IPS-18c (cell line): Measurements from ENCODE around the gene NUP214.
"Not testable (repeated sequence)": the region's sequence is repeated elsewhere in the genome, so short reads cannot be mapped to it uniquely, and the experiment has no call there.

ENCODE experiments used
- H3K4me3 ChIP-seq: 2 replicates; pipeline ENCODE4 v1.7.0; 2013; ENCODE audit warnings: low read depth, mild to moderate bottlenecking, low read length, moderate library complexity; ENCODE audit not compliant: insufficient read depth
- H3K9me3 ChIP-seq: one replicate; pipeline ENCODE4 v1.6.1; 2013; ENCODE audit warnings: mild to moderate bottlenecking, low read length, moderate library complexity; ENCODE audit not compliant: control insufficient read depth, insufficient read depth

Gene NUP214

GRCh38 chr9:131111186-131111853, 14.1 kb upstream of the NUP214 start:
- H3K4me3 ChIP-seq = no peak overlapping the region

GRCh38 chr9:131111854-131112311, 13.5 kb upstream of the NUP214 start:
- no peak overlapping the region for H3K4me3 ChIP-seq
- H3K9me3 ChIP-seq = no peaks in the 10 kb centered on the region

More at GRCh38 chr9:131111186-131111853, 14.1 kb upstream of the NUP214 start:
- no peaks in the 10 kb centered on the region for H3K9me3 ChIP-seq

GRCh38 chr9:131112374-131113154, 12.8 kb upstream of the NUP214 start:
- Histone ChIP-seq H3K4me3 (no peak overlapping the region), H3K9me3 (no peaks in the 10 kb centered on the region)

GRCh38 chr9:131113655-131114054, 11.7 kb upstream of the NUP214 start:
- Histone ChIP-seq H3K4me3 (no peak overlapping the region), H3K9me3 (no peaks in the 10 kb centered on the region)

- H3K4me3 ChIP-seq = no peak overlapping the region
- H3K9me3 ChIP-seq = no peaks in the 10 kb centered on the region
Observed at GRCh38 chr9:131114084-131114535, 11.3 kb upstream of the NUP214 start.

- H3K9me3 ChIP-seq, H3K4me3 ChIP-seq: not testable (repeated sequence)
Observed at GRCh38 chr9:131115360-131115742, 10.0 kb upstream of the NUP214 start.

- H3K9me3 ChIP-seq = no peaks in the 10 kb centered on the region
Observed at GRCh38 chr9:131116281-131117120, 8.9 kb upstream of the NUP214 start.

GRCh38 chr9:131117121-131117761, 8.1 kb upstream of the NUP214 start:
- Histone ChIP-seq H3K9me3 (no peaks in the 10 kb centered on the region), H3K4me3 (no peak overlapping the region)

More at GRCh38 chr9:131116281-131117120, 8.9 kb upstream of the NUP214 start:
- no peak overlapping the region for H3K4me3 ChIP-seq

- H3K9me3 ChIP-seq = no peaks in the 10 kb centered on the region
- H3K4me3 ChIP-seq = no peak overlapping the region
Observed at GRCh38 chr9:131117762-131118145, 7.6 kb upstream of the NUP214 start.

- Histone ChIP-seq H3K9me3 (no peaks in the 10 kb centered on the region), H3K4me3 (no peak overlapping the region)
Observed at GRCh38 chr9:131119600-131119999, 5.8 kb upstream of the NUP214 start.

- H3K9me3 ChIP-seq = no peaks in the 10 kb centered on the region
- no peak overlapping the region for H3K4me3 ChIP-seq
Observed at GRCh38 chr9:131120620-131121228, 4.7 kb upstream of the NUP214 start.

- no peak overlapping the region for H3K4me3 ChIP-seq
- H3K9me3 ChIP-seq = no peaks in the 10 kb centered on the region
Observed at GRCh38 chr9:131121346-131121745, 4.0 kb upstream of the NUP214 start.

GRCh38 chr9:131122158-131122557, 3.2 kb upstream of the NUP214 start:
- Histone ChIP-seq H3K4me3 (no peak overlapping the region), H3K9me3 (no peaks in the 10 kb centered on the region)

GRCh38 chr9:131125038-131125287, 423 bp upstream of the NUP214 start:
- H3K4me3 ChIP-seq = peak overlapping the region; percentile 92

GRCh38 chr9:131126059-131126426, 657 bp downstream of the NUP214 start:
- H3K9me3 ChIP-seq = no peaks in the 10 kb centered on the region
- H3K4me3 ChIP-seq = peak overlapping the region; percentile 92

More at GRCh38 chr9:131125038-131125287, 423 bp upstream of the NUP214 start:
- H3K9me3 ChIP-seq = no peaks in the 10 kb centered on the region

GRCh38 chr9:131129183-131129582, 3.8 kb downstream of the NUP214 start:
- H3K4me3 ChIP-seq = no peak overlapping the region

GRCh38 chr9:131138676-131139075, 13.3 kb downstream of the NUP214 start:
- H3K4me3 ChIP-seq = no peak overlapping the region

More at GRCh38 chr9:131129183-131129582, 3.8 kb downstream of the NUP214 start:
- H3K9me3 ChIP-seq = no peaks in the 10 kb centered on the region

More at GRCh38 chr9:131138676-131139075, 13.3 kb downstream of the NUP214 start:
- no peaks in the 10 kb centered on the region for H3K9me3 ChIP-seq
